ENCODE results near the gene PARD3B. TPM values are rescaled to one million over a fixed set of nuclear protein-coding genes. Genes with fewer than 3 reads are reported as not detected.

Gene PARD3B
- total and polyA plus RNA-seq, 2 of the 4 experiments (the other 2 are of a cell fraction): 3.3 to 15.6 TPM

DNA sequence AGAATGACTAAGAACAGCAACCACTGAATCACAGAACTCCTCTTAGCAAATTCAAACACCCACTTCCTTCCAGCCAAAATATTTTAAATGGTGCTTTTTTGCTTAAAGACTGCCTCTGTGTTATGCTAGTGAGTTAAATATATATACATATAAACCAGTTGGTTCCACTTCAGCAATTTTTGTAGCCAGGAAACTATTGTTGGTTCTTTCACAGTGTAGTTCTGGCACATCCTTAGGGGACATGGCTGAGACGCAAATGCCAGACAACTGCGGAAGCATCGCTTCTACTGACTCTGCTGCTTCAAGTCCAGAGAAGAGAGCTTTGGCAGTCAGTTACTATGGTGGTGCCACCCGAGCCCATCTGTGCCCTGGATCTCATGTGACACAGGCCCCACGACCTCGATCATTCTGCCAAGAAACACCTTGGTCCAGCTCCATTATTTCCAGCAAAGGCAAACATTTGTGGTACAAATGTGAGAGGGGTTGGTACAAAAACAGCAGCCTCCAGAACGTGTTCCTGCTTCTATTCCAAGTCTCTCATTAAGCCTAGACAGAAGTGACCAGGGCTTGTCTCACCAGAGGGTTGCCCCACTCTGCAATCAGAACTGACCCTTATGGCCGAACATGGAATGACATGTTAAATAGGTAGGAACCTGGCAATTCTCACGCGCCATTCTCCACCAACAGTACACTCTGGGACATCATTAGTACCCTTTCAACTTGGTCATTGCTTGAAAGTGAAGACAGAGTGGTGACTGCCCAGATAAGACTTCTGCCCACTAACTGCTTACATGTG, 1019.3 kb downstream of the PARD3B start:
- DNase-seq: peak; percentile 44
- dilution Hi-C loops (cut with HindIII; ENCODE audit: low sequenced_read_pairs, unreplicated experiment): no loop called here
- Histone ChIP-seq H3K4me1 (ENCODE audit: control insufficient read depth, insufficient read depth, low read length) (peaks cover 3% of the 10 kb centered on the region; the same call in 1 of the 2 replicates), H3K4ac (ENCODE audit: low read depth, low read length) (no peak overlapping the region), H3K9me3 (ENCODE audit: control insufficient read depth, insufficient read depth, low read length) (no peaks in the 10 kb centered on the region), H3K18ac (ENCODE audit: low read depth, low read length) (no peak overlapping the region), H2BK5ac (ENCODE audit: low read depth, low read length, poor library complexity, severe bottlenecking) (no peak overlapping the region), H3K4me2 (ENCODE audit: low read depth, low read length) (no peak overlapping the region), H3K56ac (ENCODE audit: extremely low read depth, insufficient read depth, low read length) (no peak overlapping the region), H3K36me3 (ENCODE audit: control insufficient read depth, insufficient read depth, low read length) (no peaks in the 10 kb centered on the region; the same call in 1 of the 2 replicates), H2AK9ac (replicated peaks; ENCODE audit: low read depth, low read length, poor library complexity) (no peak overlapping the region), H3K4me3 (ENCODE audit: insufficient read depth, low read depth, low read length) (no peak overlapping the region), H4K8ac (ENCODE audit: low read depth in 2 of 2, low read length in 2 of 2) (no peak overlapping the region), H2BK15ac (ENCODE audit: low read depth, low read length) (no peak overlapping the region), H4K91ac (ENCODE audit: insufficient read depth, low read depth, low read length) (no peak overlapping the region), H3K27me3 (ENCODE audit: control insufficient read depth, insufficient read depth, low read length) (no peaks in the 10 kb centered on the region), H2AK5ac (ENCODE audit: low read depth, low read length) (0 out of 2 replicates have a peak overlapping the region, but pooled peaks have one; percentile 36), H3K27ac (ENCODE audit: insufficient read depth, low read length) (no peak overlapping the region), H3K9me1 (ENCODE audit: insufficient read depth, low read length) (no peaks in the 10 kb centered on the region), H3K14ac (replicated peaks; ENCODE audit: low read depth, low read length) (no peak overlapping the region), H3K79me1 (ENCODE audit: low read depth in 1 of 2, low read length in 2 of 2) (no peaks in the 10 kb centered on the region), H3K23ac (ENCODE audit: low read depth, low read length) (no peak overlapping the region), H2AFZ (replicated peaks; ENCODE audit: low read length, poor library complexity) (no peak overlapping the region), H4K20me1 (ENCODE audit: insufficient read depth, low read length) (no peaks in the 10 kb centered on the region), H2BK120ac (ENCODE audit: low read depth, low read length) (no peak overlapping the region), H2BK20ac (ENCODE audit: low read depth, low read length) (no peak overlapping the region), H3K9ac (ENCODE audit: low read depth, low read length) (no peak overlapping the region), H4K5ac (ENCODE audit: low read depth, low read length) (no peak overlapping the region)
- no TSS peak for BruUV-seq (replicated peaks)
- ChIA-PET CTCF (no interaction called here), POLR2A (ENCODE audit: unreplicated experiment) (no interaction called here)
- intact Hi-C loops (cut with micrococcal nuclease): no loop called here
- TF ChIP-seq CEBPB (IDR thresholded peaks at IDR 0.05; ENCODE audit: low read depth, low read length) (no peak), MAZ (IDR thresholded peaks at IDR 0.05; ENCODE audit: borderline replicate concordance, low read depth, low read length) (no peak), MXI1 (IDR thresholded peaks at IDR 0.05; ENCODE audit: borderline replicate concordance, low read depth, low read length) (no peak), BHLHE40 (IDR thresholded peaks at IDR 0.05; ENCODE audit: low read depth, low read length) (no peak), RAD21 (IDR thresholded peaks at IDR 0.05; ENCODE audit: low read length) (no peak), NFE2L2 (IDR thresholded peaks at IDR 0.05; ENCODE audit: low read depth, low read length) (no peak), RCOR1 (IDR thresholded peaks at IDR 0.05; ENCODE audit: insufficient replicate concordance, low read length) (no peak), MAFK (IDR thresholded peaks at IDR 0.05; ENCODE audit: low read depth, low read length) (no peak), RFX5 (IDR thresholded peaks at IDR 0.05; ENCODE audit: low read depth, low read length) (no peak), FOS (IDR thresholded peaks at IDR 0.05; ENCODE audit: low read depth, low read length) (no peak)
- TF ChIP-seq, protein P1, sequence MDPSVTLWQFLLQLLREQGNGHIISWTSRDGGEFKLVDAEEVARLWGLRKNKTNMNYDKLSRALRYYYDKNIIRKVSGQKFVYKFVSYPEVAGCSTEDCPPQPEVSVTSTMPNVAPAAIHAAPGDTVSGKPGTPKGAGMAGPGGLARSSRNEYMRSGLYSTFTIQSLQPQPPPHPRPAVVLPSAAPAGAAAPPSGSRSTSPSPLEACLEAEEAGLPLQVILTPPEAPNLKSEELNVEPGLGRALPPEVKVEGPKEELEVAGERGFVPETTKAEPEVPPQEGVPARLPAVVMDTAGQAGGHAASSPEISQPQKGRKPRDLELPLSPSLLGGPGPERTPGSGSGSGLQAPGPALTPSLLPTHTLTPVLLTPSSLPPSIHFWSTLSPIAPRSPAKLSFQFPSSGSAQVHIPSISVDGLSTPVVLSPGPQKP (IDR thresholded peaks at IDR 0.05; ENCODE audit: borderline replicate concordance, low read depth, low read length): no peak
- TF ChIP-seq, protein P2, sequence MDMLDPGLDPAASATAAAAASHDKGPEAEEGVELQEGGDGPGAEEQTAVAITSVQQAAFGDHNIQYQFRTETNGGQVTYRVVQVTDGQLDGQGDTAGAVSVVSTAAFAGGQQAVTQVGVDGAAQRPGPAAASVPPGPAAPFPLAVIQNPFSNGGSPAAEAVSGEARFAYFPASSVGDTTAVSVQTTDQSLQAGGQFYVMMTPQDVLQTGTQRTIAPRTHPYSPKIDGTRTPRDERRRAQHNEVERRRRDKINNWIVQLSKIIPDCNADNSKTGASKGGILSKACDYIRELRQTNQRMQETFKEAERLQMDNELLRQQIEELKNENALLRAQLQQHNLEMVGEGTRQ (IDR thresholded peaks at IDR 0.05; ENCODE audit: low read depth, low read length): no peak
- TF ChIP-seq, protein P3, sequence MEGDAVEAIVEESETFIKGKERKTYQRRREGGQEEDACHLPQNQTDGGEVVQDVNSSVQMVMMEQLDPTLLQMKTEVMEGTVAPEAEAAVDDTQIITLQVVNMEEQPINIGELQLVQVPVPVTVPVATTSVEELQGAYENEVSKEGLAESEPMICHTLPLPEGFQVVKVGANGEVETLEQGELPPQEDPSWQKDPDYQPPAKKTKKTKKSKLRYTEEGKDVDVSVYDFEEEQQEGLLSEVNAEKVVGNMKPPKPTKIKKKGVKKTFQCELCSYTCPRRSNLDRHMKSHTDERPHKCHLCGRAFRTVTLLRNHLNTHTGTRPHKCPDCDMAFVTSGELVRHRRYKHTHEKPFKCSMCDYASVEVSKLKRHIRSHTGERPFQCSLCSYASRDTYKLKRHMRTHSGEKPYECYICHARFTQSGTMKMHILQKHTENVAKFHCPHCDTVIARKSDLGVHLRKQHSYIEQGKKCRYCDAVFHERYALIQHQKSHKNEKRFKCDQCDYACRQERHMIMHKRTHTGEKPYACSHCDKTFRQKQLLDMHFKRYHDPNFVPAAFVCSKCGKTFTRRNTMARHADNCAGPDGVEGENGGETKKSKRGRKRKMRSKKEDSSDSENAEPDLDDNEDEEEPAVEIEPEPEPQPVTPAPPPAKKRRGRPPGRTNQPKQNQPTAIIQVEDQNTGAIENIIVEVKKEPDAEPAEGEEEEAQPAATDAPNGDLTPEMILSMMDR (conservative IDR thresholded peaks at IDR 0.05; ENCODE audit: low read depth, low read length): no peak
- no peak; the same call in 1 of the 2 replicates for ATAC-seq (ENCODE audit: low read depth)
- in situ Hi-C loops (cut with MboI; ENCODE audit: low sequenced_read_pairs): no loop called here
- WGBS, 2 experiments (ENCODE audit: extremely low coverage in 2 of 2, insufficient read length in 1 of 2): 68% methylated on average over 3 of the region's 10 CpGs; no CpG with 5 or more reads in 1 of the 2 experiments
